ENCODE data around the gene DYNLRB1.
"Not testable (repeated sequence)": the region's sequence is repeated elsewhere in the genome, so short reads cannot be mapped to it uniquely, and the experiment has no call there.

Gene DYNLRB1

DNA sequence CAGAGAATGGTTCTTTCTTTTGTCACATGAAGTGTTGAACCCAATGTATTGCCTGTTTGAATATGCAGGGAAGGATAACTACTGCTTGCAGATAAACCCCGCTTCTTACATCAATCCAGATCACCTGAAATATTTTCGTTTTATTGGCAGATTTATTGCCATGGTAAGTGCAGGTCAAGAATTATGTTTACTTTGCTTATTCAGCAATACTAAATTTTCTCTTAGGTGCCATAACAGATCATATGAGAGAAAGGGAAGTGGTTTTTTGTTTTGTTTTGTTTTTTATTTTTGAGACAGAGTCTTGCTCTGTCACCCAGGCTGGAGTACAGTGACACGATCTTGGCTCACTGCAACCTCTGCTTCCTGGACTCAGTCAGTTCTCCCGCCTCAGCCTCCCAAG is 36.6 kb upstream of the DYNLRB1 start:
- DNase-seq (ENCODE audit: extremely low spot score): no peak
- TF ChIP-seq, protein P1, sequence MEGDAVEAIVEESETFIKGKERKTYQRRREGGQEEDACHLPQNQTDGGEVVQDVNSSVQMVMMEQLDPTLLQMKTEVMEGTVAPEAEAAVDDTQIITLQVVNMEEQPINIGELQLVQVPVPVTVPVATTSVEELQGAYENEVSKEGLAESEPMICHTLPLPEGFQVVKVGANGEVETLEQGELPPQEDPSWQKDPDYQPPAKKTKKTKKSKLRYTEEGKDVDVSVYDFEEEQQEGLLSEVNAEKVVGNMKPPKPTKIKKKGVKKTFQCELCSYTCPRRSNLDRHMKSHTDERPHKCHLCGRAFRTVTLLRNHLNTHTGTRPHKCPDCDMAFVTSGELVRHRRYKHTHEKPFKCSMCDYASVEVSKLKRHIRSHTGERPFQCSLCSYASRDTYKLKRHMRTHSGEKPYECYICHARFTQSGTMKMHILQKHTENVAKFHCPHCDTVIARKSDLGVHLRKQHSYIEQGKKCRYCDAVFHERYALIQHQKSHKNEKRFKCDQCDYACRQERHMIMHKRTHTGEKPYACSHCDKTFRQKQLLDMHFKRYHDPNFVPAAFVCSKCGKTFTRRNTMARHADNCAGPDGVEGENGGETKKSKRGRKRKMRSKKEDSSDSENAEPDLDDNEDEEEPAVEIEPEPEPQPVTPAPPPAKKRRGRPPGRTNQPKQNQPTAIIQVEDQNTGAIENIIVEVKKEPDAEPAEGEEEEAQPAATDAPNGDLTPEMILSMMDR (IDR thresholded peaks at IDR 0.05; ENCODE audit: control extremely low read depth, extremely low read depth, low read depth, missing control alignments): no peak
- ChIA-PET POLR2A (no interaction called here), CTCF (interaction anchor here (3.4 kb wide), 1 partner anchor 168 kb away, joined by 12 read pairs; no protein-coding TSS in a partner anchor)

DNA sequence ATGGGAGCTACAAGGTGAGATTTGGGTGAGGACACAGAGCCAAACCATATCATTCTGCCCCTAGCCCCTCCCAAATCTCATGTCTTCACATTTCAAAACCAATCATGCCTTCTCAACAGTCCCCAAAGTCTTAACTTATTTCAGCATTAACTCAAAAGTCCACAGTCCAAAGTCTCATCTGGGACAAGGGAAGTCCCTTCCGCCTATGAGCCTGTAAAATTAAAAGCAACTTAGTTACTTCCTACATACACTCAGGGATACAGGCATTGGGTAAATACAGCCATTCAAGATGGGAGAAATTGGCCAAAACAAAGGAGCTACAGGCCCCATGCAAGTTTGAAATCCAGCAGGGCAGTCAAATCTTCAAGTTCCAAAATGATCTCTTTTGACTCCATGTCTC is 34.1 kb upstream of the DYNLRB1 start:
- CTCF ChIA-PET: interaction anchor here (3.4 kb wide), 1 partner anchor 170 kb away, joined by 12 read pairs; no protein-coding TSS in a partner anchor
- POLR2A ChIA-PET; DNase-seq (ENCODE audit: extremely low spot score): not testable (repeated sequence)

DNA sequence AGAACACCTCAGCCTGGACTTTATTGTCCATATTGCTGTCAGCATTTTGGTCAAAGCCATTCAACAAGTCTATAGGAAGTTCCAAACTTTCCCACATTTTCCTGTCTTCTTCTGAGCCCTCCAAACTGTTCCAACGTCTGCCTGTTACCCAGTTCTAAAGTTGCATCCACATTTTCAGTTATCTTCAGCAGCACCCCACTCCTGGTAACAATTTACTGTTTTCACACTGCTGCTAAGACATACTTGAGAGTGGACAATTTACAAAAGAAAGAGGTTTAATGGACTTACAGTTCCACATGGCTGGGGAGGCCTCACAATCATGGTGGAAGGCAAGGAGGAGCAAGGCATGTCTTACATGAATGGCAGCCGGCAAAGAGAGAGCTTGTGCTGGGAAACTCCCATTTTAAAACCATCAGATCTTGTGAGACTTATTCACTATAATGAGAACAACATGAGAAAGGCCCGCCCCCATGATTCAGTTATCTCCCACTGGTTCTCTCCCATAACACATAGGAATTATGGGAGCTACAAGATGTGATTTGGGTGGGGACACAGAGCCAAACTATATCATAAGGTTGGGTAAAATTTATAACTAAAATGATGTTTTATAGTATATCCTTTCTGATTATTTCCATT is 32.5 kb upstream of the DYNLRB1 start:
- ChIA-PET POLR2A (interaction anchor here (0.7 kb wide), 1 partner anchor 121 kb away, joined by 3 read pairs; the partner anchor contains the start of gene ITCH), CTCF (interaction anchor here (0.8 to 1.2 kb wide), 3 partner anchors 11 to 171 kb away, joined by 3 to 4 read pairs (median 4); no protein-coding TSS in a partner anchor)
- not testable (repeated sequence) for DNase-seq (ENCODE audit: extremely low spot score)

DNA sequence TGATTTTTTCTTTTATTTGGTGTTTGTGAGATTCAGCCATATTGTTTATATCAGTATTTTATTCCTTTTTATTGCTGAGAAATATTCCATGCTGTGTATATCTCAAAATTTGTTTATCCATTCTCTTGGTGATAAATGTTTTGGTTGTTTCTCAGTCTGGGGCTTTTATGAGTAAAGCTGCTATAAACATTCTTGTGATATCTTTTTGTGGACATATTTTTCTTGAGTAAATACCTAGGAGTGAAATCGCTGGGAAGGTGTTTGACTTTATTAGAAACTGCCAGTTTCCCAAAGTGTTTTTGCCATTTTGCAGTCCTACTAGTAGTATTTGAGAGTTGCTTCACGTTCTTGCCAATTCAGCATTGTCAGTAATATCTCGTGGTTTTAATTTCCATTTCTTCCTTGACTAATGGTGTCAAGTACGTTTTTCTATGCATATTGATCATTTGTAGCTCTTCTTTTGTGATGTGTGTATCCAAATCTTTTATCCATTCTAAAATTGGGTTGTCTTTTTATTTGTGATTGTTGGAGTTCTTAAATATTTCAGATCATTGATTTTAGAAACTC is 31.1 kb upstream of the DYNLRB1 start:
- TF ChIP-seq, protein P1 (IDR thresholded peaks at IDR 0.05; ENCODE audit: control extremely low read depth, extremely low read depth, low read depth, missing control alignments): no peak
- DNase-seq (ENCODE audit: extremely low spot score): no peak
- ChIA-PET POLR2A (no interaction called here), CTCF (interaction anchor here (1.1 to 1.3 kb wide), 4 partner anchors 20 to 173 kb away, joined by 3 to 5 read pairs (median 4); no protein-coding TSS in a partner anchor)

DNA sequence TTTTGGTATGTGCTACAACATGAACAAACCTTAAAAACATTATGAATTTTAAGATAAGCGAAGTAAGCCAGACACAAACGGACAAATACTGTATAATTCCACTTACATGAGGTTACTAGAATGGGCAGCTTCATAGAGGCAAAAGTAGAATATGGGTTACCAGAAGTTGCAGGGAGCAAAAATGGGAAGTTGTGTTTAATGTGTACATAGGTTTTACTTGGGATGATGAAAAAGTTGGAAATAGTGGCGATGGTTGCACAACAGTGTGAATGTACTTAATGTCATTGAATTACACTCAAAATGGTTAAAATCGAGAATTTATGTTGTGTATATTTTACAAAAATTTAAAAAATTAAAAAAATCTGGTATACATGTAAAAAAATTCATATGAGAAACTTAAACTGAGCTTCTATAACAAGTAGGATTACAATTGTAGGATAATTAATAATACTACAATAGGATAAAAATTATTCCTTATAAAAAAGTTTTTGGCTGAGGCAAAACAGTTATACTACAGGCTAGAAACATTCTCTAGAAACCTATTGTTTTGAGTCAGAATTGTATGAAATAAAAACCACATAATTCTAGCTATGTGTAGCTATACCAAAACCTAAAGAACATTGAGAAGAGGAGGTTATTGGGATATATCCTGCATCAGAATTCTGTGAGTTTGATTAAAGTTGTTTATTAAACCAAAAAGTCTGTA is 24.8 kb upstream of the DYNLRB1 start:
- no peak for DNase-seq (ENCODE audit: extremely low spot score)
- ChIA-PET POLR2A (no interaction called here), CTCF (interaction anchor here (0.7 to 1.4 kb wide), 5 partner anchors 18 to 179 kb away, joined by 3 to 4 read pairs (median 4); no protein-coding TSS in a partner anchor)
- TF ChIP-seq, protein P1 (IDR thresholded peaks at IDR 0.05; ENCODE audit: control extremely low read depth, extremely low read depth, low read depth, missing control alignments): no peak

DNA sequence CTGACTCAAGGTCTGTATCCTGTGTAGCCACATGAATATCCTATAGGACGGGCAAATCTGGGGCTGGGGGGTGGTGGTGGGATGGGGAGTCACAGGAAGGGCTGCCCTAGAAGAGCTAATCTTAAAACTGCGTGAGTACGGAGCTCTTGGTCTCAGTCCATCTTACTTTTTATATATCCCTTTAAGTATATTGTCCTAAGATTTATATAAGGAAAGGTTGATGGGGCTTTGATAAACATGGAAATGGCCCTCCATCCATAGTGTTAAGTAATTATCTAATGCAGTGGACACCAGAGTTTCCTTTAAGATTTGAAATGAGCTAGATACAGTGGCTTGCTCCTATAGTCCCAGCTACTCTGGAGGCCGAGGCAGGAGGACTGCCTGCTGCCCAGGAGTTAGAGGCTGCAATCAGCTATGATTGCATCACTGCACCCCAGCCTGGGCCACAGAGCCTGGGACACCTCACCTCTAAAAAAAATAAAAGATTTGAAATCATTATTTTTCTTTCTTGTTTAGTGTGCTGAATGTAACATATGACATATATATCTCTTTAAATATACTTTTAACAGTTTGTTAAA is 24.2 kb upstream of the DYNLRB1 start:
- ChIA-PET POLR2A (no interaction called here), CTCF (interaction anchor here (0.7 to 1.4 kb wide), 5 partner anchors 17 to 180 kb away, joined by 3 to 4 read pairs (median 4); no protein-coding TSS in a partner anchor)
- DNase-seq (ENCODE audit: extremely low spot score): no peak
- TF ChIP-seq, protein P1 (IDR thresholded peaks at IDR 0.05; ENCODE audit: control extremely low read depth, extremely low read depth, low read depth, missing control alignments): no peak

DNA sequence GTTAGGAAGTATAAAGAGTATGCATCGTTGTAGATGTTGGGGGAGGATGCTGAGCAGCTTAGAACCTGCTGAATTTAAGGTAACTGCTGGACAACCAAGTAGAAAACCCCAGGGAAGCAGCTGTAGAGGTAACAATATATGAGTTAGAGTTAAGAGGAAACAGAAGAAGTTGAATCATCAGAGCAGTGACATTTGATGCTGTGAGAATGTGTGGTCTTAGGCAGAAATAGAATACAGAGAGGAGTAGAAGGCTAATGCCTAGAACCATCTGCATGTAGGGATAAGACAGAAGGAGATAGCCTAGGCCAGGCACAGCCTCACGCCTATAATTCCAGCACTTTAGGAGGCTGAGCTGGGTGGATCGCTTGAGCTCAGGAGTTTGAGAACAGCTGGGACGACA is 22.6 kb upstream of the DYNLRB1 start:
- ChIA-PET CTCF (interaction anchor here (0.9 to 4.8 kb wide), 5 partner anchors 10 to 181 kb away, joined by 3 to 14 read pairs (median 4); no protein-coding TSS in a partner anchor), POLR2A (no interaction called here)
- DNase-seq (ENCODE audit: extremely low spot score): no peak
- TF ChIP-seq, protein P1 (IDR thresholded peaks at IDR 0.05; ENCODE audit: control extremely low read depth, extremely low read depth, low read depth, missing control alignments): no peak
